SKM-1 treated with dmso at 0.1 percent for 144 hours (cell line): ENCODE results near the gene RUSF1.

Source experiments
- DNase-seq: peaks from one replicate; lab custom pipeline; 2025; ENCODE audit not compliant: unreplicated experiment; lab: John Stamatoyannopoulos, UW

RUSF1 gene

GRCh38 chr16:31471875-31472708 lies 36.1 kb downstream of the RUSF1 start, which contains the start of gene TGFB1I1:
Gene TGFB1I1, plus strand, starts transcription at chr16:31472152. Its CDS starts 37 bp downstream, at chr16:31472189.
- no peak for DNase-seq

DNA sequence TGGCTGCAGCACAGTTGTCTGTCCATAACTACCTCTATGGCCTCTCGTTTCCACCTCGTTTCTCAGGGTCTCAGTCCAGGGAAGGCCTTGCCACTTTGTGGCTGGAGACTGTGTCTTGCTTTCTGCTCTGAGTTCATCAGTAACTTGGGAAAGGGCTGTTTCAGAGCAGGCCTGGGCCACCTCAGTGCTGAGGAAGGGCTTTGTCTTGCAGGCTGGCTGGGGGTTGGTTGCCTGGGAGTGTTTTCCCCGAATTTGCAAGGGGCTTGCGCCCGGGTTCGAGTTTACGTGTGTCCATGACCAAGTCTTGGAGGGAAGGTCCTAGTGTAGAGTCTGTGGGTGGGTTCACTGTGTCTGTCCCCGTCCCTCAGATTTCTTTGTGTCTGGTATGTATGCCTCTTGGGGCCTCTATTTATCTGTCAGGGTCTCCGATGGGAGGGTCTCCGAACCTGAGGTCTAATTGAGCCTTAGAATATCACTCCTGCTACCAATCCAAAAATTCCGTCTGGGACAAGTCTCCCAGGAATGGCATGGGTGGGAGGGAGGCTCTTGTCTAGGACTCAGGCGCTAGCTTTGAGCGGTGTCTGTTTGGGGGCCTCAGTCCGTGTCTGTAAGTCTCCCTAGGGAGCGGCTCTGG lies 36.8 kb downstream of the RUSF1 start:
- no peak for DNase-seq

DNA sequence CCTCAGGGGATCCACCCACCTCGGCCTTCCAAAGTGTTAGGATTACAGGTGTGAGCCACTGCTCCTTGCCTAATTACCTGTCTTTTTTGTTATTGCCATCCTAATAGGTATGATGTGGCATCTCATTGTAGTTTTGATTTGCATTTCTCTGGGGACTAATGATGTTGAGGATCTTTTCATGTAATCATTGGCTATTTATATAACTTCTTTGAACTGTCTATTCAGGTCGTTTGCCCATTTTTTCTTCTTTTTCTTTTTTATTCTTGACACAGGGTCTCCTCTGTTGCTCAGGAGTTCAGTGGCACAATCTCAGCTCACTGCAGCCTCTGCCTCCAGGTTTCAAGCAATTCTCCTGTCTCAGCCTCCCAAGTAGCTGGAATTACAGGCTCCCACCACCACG lies 37.6 kb downstream of the RUSF1 start:
- no peak for DNase-seq

- DNase-seq = no peak
These were observed 40.3 kb downstream of the RUSF1 start for GRCh38 chr16:31467858-31468257.

DNA sequence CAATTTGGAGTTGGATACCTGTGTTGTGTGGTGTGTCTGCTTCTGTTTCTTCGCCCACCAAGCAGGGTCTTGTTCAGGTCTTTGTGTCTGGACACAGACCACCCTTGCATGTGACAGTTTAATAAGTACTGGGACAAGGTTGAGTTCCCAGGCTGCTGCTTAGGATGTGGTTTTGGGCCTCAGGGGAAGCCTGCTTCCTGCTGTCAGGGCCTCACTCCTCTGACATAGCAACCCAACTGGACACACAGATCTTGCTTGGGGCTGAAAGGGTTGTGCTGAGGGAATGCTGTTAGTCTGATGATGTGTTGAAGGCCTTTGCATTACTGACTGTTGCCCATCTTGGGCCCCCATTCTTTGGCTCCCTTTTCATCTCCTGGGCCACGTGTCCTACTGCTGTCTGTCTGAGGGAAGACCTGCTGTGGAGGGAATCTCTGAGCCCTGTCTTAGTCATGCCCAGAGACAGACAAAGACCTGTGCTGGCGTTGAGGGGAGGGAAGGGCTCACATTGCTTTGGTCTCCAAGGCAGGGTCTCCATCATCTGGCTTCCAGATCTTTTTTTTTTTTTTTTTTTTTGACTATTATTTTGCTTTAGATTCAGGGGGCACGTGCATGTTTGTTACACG lies 40.9 kb downstream of the RUSF1 start:
- peak; percentile 19 for DNase-seq

- no peak for DNase-seq
These were observed 41.8 kb downstream of the RUSF1 start for GRCh38 chr16:31466381-31466841.

GRCh38 chr16:31465788-31466370 lies 42.3 kb downstream of the RUSF1 start:
- DNase-seq = no peak

- no peak for DNase-seq
These were observed 43.4 kb downstream of the RUSF1 start for GRCh38 chr16:31464781-31465260.

DNA sequence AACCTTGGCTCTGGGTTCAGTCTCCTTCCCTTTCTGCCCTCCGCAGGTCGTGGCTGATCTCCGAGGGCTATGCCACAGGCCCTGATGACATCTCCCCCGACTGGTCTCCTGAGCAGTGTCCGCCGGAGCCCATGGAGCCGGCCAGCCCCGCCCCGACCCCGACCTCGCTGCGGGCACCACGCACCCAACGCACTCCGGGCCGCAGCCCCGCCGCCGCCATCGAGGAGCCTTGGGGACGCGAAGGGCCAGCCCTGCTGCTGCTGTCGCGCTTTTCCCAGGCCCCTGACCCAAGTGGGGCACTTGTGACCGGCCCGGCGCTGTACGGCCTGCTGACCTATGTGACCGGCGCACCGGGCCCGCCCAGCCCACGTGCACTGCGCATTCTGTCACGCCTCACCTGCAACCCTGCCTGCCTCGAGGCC lies 43.8 kb downstream of the RUSF1 start:
- DNase-seq = no peak

- no peak for DNase-seq
These were observed 46.0 kb downstream of the RUSF1 start for GRCh38 chr16:31461921-31462804.

DNA sequence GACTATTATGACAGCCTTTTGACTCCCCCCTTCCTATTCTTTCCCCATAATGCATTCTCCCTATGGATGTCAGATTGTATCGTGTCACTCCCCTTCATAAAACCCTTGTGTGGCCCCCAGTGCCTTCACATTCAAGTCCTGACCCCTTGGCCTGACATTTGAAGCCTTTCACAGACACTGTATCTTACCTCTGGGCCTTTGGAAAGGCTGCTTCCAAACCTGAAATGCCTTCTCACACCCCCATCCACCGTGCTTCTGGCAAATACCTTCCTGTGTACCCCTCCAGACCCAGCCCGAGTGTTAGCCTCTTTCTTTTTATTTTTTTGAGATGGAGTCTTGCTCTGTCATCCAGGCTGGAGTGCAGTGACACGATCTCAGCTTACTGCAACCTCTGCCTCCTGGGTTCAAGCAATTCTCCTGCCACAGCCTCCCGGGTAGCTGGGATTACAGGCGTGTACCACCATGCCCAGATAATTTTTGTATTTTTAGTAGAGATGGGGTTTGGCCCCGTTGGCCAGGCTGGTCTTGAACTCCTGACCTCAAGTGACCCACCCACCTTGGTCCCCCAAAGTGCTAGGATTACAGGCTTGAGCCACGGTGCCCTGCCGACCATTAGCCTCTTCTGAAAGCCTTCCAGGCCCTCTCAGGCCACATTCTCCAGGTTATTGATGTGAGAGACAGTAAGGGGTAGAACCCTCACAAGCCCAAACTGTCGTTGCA lies 46.8 kb downstream of the RUSF1 start:
- DNase-seq = no peak

DNA sequence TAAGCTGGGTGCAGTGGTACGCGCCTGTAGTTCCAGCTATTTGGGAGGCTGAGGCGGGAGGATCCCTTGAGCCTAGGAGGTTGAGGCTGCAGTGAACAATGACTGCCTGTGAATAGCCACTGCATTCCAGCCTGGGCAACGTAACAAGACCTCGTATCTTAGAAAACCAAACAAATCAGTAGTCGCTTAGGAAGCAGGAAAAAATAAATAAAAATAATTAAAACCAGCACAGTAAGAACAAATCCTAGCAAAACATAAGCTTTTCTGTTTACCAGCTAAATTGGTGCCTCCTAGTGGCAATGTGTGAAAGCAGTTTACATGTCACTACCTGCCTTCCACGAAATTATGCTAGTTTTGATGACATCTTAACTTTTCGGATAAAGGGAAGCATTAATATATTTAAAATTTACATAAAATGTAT lies 47.6 kb downstream of the RUSF1 start:
- peak; percentile 34 for DNase-seq

GRCh38 chr16:31459687-31460581 lies 48.3 kb downstream of the RUSF1 start:
- peak; percentile 98 for DNase-seq

- peak; percentile 98 for DNase-seq
These were observed 49.1 kb downstream of the RUSF1 start, which contains the start of gene ARMC5 for GRCh38 chr16:31458844-31459686. Gene ARMC5, plus strand, starts transcription at chr16:31459501. Its CDS starts 24 bp downstream, at chr16:31459525.

DNA sequence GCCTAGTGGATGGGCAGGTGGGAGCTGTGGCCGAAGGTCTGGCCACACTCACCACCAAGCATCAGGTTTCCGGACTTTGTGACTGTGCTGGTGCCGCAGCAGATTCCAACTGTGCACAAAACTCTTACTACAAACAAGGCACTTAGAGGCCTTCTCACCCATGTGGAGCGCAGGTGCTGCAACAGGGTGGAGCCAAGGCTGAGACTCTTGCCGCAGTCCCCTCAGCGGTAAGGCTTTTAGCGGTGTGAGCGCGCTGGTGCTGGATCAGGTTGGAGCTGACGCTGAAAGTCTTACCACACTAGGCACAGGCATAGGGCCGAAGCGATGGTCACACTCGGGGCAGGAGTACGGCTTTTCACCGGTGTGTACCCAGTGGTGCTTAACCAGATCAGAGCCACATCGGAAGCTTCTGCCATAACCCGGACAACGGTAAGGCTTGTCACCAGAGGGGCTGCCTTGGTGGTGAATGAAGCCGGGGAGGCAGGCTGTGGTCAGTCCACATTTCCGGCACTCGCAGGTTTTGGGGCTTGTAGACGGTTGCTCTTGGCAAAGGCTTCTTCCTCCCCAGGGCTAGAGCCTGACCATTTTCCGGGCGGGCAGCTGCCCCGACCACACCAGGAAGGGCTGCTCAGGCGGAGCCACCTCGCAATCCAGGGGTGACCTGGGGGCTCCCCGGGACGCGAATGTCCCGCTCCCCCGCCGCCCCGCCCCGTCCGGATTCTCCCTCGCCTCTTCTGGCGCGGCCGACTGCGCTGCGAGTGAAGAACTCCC lies 49.9 kb downstream of the RUSF1 start:
- peak; percentile 52 for DNase-seq

GRCh38 chr16:31456988-31457360 lies 51.2 kb downstream of the RUSF1 start:
- no peak for DNase-seq
